Frontal cortex (tissue), 4 donors: ENCODE measurements around the gene AGR2. TPM values are rescaled to one million over a fixed set of nuclear protein-coding genes. Genes with fewer than 3 reads are reported as not detected.
A peak's percentile ranks its signal among the peaks of the same experiment; 100 is the strongest.
"Not testable (repeated sequence)": the region's sequence is repeated elsewhere in the genome, so short reads cannot be mapped to it uniquely, and the experiment has no call there.

Experiments
- DNase-seq, 2 donors: peaks; one replicate each; pipeline ENCODE4 v3.0.0; 2012; ENCODE audit warnings: low spot score in 2 of 2
- FAIRE-seq: peaks from 2 replicates; lab custom pipeline; 2012; peaks lifted over from hg19 to GRCh38; lab: Jason Lieb, UNC
- total RNA-seq: library from RNA; depleted of rRNA; stranded (reverse); fragments of >200 nt; gene quantifications from one replicate; pipeline ENCODE4 v1.2.3, GENCODE V29; 2014
- donor health status: control.
- donor health status: control.
- donor health status: control.

AGR2 gene
- total RNA-seq: 1.2 TPM

- no peak for FAIRE-seq
- DNase-seq: no peak
Observed at GRCh38 chr7:16804674-16805439, at the start of gene AGR2. Gene AGR2 (minus strand): TSS chr7:16804999. CDS start chr7:16801796, 3,203 bp downstream.

DNA sequence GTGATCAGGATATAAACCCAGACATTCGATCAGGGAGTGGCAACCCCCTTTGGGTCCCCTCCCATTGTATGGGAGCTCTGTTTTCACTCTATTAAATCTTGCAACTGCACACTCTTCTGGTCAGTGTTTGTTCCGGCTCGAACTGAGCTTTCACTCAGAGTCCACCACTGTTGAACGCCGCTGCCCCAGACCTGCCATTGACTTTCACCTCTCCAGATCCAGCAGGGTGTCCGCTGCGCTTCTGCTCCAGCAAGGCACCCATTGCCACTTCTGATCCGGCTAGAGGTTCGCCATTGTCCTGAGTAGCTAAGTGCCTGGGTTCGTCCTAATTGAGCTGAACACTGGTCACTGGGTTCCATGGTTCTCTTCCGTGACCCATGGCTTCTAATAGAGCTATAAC, 48.4 kb upstream of the AGR2 start:
- not testable (repeated sequence) for FAIRE-seq, DNase-seq

DNA sequence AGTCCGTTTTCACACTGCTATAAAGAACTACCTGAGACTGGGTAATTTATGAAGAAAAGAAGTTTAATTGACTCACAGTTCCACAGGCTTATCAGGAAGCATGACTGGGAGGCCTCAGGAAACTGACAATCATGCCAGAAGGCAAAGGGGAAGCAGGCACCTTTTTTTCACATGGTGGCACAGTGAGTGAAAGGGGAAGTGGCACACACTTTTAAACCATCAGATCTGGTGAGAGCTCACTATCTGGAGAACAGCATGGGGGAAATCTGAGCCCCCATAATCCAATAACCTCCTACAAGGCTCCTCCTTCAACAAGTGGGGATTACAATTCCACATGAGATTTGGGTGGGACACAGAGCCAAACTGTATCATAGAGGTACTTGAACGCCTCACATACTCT, 47.0 kb upstream of the AGR2 start:
- FAIRE-seq (no peak), DNase-seq (no peak)

DNA sequence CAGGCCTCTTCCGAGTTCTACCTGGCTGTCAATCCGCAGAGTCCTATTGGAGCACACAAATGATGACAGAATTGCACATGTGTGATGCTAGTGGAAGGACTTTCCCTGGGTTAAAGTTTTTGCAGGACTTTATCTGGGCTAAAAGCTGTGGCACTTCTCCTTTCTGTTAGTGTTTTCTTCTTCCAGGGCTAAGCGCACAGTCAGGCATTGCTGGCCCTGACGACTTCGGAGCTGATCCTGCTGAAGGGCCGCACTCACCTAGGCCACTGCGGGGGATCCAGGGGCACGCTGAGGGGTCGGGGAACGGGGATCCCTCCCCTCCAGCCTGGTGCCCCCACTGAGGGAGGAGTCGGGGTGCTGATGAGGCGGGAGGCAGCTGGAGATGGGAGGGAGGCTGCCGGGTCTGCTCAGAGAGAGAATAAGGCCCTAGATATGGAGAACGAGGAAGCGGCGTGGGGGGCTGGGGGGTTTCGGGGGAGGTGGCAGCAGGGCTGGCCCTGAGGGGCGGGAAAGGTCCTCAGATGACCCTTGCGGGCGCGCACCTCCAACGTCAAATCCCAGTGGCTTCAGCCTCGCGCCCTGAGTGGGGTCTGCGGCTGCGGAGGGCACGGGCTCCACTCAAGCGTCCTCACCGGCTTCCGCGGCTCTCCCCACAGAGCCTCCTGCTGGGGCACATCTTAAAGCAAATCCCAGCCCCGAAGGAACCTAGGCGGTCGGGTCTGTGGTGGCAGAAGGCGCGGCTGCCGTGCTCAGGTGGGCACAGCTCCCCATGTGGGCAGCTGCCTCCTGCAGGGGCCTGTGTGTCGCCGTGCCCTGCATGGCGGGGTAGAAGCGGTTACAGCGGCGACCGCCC, 46.0 kb upstream of the AGR2 start:
- FAIRE-seq: no peak

DNA sequence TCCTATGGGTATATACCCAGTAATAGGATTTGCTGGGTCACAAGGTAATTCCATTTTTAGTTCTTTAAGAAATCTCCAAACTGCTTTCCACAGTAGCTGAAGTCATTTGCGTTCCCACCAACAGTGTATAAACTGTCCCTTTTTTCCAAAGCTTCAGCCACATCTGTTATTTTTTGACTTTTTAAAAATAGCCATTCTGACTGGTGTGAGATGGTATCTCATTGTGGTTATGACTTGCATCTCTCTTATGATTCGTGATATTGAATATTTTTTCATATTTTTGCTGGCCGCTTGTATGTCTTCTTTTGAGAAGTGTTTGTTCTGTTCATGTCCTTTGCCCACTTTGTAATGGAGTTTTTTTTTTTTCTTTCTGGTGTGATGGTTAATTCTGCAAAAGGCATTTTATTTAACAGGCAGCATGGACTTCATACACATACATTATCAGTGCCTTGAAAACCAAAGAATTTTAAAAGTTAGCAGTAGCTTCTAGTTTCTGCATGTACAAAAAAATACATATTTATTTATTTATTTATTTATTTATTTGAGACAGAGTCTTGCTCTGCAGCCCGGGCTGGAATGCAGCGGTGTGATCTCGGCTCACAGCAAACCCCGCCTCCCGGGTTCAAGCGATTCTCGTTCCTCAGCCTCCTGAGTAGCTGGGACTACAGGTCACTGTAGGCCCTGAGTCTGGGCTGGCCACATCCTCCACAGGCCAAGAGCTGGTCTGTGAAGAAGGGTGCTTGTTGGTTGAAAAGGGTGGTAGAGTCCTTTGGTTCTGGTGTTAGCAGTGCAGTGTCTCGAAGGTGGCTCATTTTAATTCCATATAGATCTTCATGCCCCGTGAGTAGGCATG, 44.7 kb upstream of the AGR2 start:
- FAIRE-seq (no peak), DNase-seq (no peak)

More for the DNA sequence above, 46.0 kb upstream of the AGR2 start:
- DNase-seq: no peak

- no peak for DNase-seq
- no peak for FAIRE-seq
Observed at GRCh38 chr7:16847381-16847860, 42.6 kb upstream of the AGR2 start.

DNA sequence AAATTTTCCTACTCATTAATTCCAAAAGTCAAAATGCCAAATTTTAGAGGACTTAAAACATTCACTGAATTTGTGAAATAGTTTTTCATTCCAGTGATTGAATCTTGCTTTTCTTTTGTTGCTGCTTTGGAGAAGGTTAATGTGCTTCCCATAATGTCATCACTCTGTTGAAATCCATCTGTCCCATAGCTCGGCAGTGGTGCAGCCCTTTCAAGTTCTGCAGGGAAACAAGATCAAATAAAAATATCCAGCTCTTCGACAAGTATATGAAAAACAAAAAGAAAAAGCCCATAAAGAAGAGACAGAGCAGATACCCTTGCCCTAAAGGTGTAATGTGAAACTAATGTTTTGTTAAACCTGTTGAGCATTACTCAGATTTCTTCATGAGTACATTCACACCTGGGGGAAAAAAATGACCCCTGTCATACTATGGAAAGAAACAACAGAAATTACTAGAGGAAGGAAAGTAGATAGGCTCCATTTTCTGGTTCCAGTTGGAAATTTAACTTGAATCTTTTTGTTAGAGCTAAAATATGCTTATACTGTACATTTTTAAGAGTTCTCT, 41.9 kb upstream of the AGR2 start:
- FAIRE-seq (no peak), DNase-seq (no peak)

DNA sequence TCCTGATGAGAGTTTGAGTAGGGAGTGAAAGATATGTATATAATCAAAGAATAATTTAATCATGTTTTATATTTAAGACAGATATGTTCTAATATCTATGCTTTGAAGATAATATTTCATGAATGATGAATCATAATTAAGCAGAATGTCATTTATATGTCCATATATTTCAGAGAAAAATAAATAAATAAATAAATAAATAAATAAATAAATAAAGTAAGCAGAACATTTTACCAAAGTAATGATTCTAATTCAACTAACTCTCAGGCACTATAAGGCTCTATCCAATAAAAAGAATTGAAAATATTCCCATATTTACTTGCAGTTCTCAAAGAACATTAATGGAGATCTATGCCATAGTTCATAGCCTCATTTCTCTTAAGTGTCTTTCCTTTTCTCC, 40.9 kb upstream of the AGR2 start:
- FAIRE-seq (peak; percentile 81), DNase-seq (no peak)

DNA sequence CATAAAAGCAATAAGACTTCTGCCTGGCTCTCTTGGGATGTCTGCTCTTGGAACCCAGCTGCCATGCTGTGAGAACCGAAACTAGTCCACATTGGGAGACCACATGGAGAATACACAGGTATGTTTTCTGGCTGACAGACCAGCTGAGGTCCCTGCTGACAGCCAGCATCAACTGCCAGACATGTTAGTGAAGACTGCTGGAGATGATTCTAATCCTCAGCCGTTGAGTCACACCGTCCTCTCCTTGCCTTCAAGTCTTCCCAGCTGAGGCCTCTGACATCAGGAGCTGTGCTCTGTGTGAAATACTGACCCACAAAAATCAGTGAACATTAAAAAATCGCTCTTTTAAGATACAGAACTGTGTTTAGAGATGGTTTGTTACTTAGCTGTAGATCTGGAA, 36.9 kb upstream of the AGR2 start:
- FAIRE-seq: no peak
- DNase-seq: no peak

GRCh38 chr7:16840094-16840493, 35.3 kb upstream of the AGR2 start:
- no peak for DNase-seq
- no peak for FAIRE-seq

DNA sequence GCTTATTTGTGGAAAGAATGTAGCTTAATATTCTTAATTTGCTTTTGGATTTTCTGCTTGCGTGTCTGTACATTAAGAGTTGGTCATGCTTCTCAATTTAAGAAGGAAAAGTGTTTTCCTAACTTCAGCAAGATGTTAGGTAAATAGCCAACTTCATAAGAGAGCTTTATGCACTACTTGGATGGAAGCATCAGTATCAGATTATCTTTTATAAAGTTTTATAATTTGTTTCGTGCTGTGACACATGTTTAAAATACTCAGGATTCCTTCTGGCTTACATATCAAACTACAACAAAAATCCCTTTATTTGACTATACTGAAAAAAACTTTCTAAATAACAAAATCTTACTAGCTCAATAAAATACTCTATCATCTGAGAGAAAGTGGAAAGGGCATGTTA, 34.8 kb upstream of the AGR2 start:
- no peak for DNase-seq
- FAIRE-seq: no peak

DNA sequence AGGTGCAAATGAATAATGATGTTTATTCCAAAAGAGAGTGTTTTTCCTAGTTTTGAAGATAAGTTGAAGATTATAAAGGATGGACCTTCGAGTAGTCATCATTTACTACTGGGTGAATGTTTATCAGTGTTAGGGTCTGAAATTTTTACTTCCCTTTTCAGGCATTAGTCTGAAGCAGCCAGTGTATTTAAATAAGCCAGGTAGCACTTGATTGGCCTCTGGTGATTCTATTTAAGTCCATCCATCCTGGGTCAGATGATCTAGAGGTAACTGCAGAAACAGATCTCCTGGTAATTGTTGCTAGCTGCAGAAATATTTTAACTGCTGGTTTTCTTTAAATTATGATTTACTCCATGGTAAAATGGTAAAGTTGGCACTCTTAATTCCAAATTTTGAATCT, 34.1 kb upstream of the AGR2 start:
- DNase-seq: no peak
- FAIRE-seq: no peak

GRCh38 chr7:16838386-16838785, 33.6 kb upstream of the AGR2 start:
- DNase-seq (no peak), FAIRE-seq (no peak)

- FAIRE-seq (no peak), DNase-seq (no peak)
Observed at GRCh38 chr7:16836481-16836880, 31.7 kb upstream of the AGR2 start.

- FAIRE-seq (no peak), DNase-seq (no peak)
Observed at GRCh38 chr7:16833373-16833772, 28.6 kb upstream of the AGR2 start.

DNA sequence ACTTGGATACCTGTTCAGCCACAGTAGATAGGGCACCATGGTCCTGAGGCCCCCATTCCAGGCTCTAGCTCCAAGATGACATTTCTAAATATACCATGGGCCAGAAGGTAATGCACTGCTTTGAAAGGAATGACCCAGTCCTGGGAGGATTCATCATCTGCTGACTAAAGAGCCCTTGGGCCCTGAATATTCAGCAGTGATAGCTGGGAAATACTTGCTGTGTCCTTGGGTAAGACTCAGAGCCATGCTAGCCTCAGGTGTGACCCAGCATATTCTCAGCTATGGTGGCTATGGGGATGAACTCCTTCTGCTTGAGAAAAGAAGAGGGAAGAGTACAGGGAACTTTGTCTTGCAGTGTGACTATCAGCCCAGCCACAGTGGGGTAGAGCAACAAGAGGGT, 21.3 kb upstream of the AGR2 start:
- no peak for DNase-seq
- no peak for FAIRE-seq

GRCh38 chr7:16822029-16822428, 17.2 kb upstream of the AGR2 start:
- DNase-seq: no peak
- FAIRE-seq: no peak

DNA sequence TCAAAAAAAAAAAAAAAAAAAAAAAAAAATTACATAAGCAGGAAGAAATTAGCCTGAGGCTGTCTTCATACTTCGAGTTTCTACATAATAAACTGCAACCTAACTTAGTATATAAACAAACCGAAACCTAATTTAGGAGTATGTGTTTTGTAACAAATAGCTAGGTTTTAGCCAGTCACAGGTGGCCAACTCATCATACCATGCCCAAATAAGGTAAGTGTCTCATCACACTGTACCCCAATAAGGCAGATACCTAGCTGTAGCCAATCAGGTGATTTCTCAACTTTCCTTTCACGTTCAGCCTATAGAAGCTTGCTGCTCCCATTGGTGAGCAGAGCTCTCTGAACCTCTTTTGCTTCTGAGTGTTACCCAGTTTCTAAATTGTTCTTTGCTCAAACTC, 13.9 kb upstream of the AGR2 start:
- FAIRE-seq (no peak), DNase-seq (no peak)

GRCh38 chr7:16817536-16817935, 12.7 kb upstream of the AGR2 start:
- FAIRE-seq: no peak
- DNase-seq: peak in 1 of 2 donors; percentile 14

GRCh38 chr7:16816824-16817223, 12.0 kb upstream of the AGR2 start:
- FAIRE-seq (no peak), DNase-seq (no peak)
